Epidermal melanocyte (primary cell): ENCODE data around the gene BEAN1.
"Not testable (repeated sequence)": the region's sequence is repeated elsewhere in the genome, so short reads cannot be mapped to it uniquely, and the experiment has no call there.

ENCODE experiments used
- DNase-seq: peaks from one replicate; pipeline ENCODE4 v3.0.0; 2011; ENCODE audit warnings: low spot score; ENCODE audit not compliant: insufficient read length

The BEAN1 gene

DNA sequence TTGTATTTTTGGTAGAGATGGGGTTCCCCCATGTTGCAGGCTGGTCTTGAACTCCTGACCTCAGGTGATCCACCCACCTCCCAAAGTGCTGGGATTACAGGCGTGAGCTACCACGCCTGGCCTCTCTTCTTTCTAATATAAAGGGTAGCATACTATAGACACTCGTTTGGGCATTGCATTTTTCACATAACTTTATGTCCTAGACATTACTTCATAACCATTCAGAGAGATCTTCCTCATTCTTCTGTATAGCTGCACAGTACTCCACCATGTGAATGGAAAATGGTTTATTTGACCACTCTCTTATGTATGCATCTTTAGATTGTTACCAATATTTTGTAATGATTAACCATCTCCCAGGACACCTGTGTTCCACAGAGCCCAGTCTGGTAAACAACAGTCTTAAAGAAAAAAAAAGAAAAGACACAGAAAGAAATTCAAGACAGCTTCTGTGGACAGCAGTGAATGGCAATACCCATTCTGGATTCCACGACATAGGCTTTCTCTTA is 80.7 kb downstream of the BEAN1 start:
- DNase-seq = no peak

DNA sequence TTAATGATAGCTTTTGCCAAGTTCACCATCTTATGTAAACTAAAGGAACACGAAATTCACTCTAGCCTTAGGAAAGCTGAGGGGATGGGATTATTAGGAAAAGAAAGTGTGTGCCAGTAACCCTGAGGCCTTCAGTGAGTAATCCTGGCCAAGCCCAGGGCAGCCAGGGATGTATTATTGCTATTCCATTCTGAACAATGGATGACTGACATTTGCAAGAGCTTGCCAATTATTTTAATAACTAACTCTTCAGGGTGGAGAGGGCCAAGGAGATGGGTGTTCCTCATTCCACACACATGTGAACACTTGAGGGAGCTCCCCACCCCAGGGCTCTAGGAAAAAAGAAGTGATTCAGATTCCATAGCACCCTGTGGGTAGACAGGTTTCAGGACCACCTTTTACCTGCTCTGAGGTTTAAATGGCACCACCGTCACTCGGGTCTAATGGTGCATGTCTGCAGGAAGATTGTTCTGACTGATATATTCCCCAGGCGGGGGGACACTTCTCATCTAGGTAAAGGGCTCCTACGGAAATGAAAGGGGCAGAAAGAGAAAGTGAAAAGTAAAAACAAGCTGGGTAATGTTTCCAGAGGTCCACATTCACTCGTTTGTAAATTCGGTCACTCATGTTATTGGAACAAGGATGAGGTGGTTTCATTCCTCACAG is 81.3 kb downstream of the BEAN1 start:
- no peak for DNase-seq

DNA sequence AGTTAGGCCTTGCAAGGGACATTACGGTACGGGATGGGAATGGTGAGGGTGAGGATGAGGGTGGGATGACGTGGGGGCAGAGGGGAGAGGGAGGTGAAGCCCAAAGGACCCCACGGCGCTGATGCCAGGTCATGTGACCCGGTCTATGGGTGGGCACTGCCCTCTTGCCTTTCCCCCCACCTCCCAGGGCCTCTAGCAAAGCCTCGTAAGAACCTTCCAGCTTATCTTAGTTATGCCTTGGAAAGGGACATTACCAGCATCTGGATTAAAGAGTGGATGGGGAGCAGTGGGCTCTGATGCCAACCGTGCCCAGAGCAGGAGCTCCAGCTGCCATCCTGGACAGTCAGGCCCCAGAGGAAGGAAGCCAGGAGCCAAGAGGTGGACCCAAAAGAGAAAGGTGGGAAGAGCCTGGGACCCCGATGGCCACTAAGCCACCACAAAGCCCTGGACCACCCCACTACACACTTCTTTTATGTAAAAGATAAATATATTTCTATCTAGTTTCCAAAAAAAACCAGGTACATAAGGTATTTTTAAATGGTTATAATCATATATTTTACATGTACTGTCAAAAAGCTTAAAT is 81.9 kb downstream of the BEAN1 start:
- no peak for DNase-seq

DNA sequence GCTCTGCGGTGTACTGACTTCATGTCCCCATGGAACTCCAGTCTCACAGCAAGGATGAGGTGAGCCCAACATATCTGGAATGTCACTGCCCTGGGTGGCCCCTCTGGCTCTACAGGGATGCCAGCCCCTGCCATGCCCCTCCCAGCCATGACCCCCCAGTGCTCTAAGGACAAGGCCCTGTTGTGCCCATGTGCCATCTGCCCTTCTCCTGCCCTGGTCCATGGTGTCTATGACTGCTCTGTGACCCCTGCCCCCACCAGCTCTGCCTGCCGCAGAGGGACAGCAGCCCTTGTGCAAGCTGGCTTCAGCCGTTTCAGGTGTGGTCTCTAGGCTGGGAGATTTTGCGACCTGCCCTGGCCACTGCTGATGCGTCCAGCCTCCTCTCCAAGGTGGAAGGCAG is 82.5 kb downstream of the BEAN1 start:
- DNase-seq = no peak

DNA sequence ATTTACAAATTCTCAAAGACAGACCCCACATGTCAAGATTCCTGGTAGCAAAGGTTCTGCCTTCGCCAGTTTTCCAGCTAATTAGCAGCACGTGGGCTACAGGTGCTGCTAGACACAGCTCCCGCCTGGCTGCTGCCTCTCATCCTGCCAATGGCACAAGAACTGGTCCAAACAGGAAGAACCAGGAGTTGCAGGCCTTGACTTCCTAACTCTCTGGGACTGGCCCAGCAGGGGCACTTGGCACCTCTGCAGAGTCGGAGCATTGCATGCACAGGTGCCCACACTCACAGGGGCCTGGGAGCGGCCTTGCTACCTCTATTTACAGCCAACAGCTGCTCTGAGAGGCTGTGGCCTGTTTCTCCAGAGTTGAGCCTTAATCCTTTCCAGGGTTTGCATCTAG is 83.2 kb downstream of the BEAN1 start:
- no peak for DNase-seq

DNA sequence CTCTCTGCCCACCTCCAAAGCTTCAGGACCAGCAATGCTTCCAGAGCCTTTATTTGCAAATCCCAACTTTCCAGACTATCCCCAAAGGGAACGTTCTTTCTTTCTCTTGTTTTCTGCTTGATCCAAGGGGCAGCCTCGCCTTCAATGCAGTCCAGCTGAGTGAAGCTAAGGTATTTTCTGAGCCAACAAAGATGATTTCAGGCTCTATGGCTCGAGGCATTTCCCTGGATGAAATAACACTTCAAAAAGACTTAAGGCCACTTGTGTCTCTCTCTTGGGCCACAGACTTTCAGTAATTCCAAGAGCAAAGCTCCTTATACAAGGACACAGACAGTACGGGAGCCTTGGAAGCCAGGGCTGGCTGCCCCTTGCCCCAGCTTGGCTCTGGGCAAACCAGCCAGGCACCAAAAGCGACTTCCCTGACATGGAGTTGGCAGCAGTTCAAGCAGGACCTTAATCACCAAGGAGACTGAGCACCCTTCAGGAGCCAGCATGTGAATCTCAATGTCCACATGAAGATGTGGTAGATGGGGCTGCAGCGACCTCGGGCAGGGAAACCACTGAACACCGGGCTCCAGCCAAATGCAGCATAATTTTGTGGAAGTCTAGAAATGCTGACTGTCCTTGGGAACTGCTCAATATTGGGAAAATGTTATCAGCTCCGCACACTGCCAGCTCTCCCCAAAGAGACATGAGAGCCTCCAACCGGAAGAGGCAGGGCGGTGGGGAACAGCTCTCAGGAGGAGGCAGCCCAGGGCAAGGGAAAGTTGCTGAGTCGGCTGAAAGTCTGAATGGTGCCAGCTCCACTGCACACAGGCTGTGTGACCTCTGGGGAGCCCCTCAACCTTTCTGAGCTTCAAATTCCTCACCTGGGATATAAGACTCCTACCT is 83.9 kb downstream of the BEAN1 start:
- no peak for DNase-seq

DNA sequence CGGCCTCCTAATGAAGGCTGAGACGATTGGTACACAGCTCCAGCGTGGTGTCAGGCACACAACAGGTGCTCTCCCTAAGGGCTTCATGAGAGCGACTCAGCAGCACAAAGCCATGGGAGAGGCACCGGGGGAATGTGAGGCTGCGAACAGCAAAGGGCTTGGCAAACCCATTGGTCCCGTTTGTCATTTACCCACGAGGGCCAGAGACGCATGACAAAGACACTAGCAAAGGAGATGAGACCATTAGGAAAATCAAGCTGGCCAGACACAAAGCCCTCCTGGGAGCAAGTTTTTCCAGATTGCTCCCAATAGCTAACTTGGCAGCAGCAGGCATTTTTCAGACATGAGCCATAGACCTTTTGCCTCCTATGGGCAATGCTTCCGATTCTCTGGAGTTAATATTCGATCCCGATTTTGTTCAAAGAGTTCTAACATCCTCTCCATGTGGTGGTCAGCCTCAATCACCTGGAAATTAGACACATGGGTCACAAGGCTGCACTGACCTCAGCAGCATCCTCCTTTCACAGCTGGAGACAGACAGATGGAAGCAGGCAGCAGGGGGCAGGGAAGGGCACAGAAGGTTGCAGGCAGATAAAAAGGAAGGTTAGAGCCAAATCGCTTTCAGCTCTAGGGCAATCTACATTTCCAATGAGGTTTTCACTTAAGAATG is 84.6 kb downstream of the BEAN1 start:
- peak; percentile 43 for DNase-seq

DNA sequence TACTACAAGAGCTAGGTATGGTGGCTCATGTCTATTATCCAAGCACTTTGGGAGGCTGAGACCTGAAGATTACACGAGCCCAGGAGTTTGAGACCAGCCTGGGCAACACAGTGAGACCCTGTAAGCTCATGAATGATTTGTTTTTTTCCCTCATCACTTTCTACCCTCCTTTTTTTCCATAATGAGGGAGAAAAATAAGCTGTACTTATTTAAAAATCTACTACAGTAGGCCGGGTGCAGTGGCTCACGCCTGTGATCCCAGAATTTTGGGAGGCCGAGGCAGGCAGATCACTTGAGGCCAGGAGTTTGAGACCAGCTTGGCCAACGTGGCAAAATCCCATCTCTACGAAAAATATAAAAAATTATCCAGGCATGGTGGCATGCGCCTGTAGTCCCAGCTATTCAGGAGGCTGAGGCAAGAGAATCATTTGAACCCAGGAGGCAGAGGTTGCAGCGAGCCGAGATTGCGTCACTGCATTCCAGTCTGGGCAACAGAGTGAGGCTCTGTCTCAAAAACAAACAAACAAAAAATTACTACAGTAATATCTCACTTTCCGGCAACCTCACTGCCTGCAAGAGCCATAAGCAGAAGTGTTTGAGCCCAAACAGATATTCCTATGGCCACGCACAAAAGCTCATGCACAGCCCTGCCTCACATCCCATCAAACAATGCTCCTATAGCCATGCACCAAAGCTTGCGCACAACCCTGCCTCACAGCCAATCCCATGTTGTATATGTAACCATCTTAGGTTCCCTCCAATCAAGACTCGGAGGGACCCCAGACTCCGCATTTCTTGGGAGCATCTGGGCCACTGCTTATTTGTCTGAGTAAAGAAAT is 85.4 kb downstream of the BEAN1 start:
- DNase-seq = no peak

DNA sequence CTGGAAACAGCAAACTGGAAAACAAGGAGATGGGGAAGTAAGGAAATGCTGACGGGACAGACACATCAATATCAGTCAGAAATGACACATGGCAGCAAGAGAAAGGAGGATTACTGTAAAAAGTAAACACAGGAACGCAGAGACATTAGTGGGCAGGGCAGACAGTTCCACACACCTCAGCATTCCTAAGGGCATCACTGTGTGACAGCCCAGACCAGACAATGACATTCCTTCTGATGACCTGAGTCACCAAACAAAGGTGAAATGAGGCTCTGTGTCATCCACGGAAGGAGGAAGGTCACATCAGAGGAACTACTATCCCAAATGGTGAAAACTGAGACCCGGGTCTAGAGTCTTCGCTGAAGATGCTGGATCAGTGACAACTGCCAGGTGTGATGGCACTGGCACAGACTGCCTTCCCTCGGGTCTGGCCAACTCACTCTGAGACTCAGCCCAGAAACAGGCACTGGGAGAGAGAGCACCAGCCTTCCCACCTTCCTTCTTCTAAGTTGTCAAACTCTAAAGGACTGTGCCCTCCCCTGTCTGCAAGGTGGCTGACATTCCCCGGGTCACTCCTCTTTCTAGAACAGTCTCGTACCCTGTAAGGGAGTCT is 86.1 kb downstream of the BEAN1 start:
- no peak for DNase-seq

DNA sequence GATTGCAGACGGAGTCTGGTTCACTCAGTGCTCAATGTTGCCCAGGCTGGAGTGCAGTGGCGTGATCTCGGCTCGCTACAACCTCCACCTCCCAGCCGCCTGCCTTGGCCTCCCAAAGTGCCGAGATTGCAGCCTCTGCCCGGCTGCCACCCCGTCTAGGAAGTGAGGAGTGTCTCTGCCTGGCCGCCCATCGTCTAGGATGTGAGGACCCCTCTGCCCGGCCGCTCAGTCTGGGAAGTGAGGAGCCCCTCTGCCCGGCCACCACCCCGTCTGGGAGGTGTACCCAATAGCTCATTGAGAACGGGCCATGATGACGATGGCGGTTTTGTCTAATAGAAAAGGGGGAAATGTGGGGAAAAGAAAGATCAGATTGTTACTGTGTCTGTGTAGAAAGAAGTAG is 87.3 kb downstream of the BEAN1 start:
- not testable (repeated sequence) for DNase-seq

DNA sequence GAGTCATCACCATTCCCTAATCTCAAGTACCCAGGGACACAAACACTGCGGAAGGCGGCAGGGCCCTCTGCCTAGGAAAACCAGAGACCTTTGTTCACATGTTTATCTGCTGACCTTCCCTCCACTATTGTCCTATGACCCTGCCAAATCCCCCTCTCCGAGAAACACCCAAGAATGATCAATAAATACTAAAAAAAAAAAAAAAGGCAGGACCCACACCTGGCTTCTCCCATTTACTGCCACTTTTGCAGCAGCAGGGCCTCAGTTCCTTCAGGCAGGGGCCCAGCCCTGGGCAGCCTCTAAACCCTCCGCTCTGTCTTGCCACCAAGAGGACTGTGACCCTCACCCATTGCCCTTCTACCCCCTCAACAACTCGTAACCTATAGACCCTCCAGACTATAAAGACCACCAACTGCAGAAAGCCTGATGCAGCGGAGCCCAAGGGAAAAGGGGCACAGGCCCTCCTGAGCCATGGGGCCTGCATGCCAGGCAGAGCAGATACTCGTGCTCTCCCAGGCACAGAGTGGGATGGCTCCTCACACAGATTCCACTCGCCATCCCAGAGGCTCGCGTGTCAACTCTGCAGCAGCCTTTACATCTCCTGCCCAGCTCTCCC is 88.0 kb downstream of the BEAN1 start:
- DNase-seq = not testable (repeated sequence)

DNA sequence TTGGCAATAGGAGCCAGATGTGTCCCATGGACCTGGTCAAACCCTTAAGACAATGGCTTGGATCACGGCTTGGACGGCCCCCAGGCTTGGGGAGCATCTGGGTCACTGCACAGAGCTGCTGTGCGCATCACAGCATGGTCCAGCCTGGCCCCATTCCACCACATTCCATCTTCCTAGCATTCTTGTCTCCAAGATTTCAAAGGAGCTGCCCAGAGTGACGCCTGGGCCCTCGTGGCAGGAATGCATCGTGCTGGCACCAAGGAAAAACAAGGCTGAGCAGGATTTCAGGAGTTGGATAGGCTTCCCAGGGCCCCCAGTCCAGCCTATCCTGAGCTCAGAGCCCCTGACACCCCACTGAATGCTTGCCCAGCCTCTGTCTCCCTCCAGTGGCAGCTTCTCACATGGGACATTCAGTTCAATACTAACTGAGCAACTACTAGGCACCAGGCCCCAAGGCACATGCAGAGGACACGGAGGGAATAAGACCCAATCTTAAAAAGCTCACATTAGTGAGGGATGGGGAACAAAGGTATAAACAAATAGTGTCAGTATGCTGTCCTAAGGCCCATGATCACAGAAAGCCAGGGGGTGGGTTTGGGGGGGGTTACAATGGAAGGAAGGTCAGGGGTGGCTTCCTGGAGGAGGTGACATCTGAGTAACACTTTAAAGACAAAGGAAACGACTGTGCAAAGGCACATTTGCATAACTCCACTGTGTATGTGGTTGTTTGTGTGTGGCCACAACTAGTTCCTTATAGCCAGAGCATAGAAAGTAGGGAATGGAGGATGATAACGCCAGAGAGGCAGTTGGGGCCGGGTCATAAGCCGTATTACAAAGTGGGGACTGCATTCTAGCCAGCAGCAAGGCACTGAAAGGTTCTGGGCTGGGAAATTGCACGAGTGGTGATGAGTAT is 88.8 kb downstream of the BEAN1 start:
- no peak for DNase-seq

DNA sequence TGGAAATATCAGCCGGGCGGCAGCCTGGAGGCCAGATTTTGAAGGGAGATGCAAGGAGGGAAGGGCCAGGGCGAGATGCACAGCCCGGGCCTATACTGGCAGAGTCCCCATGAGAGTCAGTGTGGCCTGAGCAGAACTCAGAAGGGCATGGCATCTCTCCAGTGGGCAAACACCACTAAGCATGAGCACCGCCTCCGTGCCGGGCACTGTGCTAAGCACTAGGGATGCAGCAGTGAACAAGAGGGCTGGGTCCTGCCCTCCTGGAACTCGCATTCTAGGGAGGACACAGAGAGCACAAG is 89.4 kb downstream of the BEAN1 start:
- DNase-seq = no peak

DNA sequence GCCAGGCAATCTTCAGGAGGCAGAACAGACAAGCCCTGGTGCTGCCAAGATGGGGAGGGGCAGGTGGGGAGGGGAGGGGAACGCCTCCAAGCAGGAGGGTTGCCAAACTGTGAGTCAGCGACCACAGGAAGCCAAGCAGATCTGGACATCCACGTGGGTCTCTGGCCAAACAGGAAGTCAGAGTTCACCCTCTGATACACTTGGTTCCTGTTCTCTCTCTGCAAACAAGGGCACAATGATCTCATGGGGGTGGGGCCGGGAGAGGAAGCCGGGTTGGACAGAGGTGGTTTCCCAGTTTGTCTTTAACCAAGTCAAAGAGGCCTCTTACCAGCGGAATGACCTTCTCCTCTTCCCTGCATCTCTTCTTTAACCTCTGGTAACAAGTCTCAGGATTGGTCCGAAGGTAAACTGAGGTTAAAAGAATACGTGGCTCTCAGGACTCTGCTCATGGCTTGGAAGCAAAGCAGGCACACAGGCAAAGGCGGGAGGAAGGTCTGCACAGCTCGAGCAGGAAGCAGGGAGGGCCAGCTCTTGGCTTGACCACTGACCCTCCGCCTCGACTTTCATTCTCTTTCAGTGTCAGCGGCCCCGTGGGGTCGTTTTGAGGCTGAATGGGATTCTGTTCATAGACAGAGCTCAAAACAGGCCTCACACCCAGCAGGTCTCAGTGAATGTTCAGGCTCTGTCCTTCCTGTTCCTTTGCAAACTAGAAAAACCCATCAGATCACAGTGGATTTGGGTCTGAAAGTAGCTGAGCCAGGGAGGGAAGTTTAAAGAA is 89.9 kb downstream of the BEAN1 start:
- peak; percentile 95 for DNase-seq

DNA sequence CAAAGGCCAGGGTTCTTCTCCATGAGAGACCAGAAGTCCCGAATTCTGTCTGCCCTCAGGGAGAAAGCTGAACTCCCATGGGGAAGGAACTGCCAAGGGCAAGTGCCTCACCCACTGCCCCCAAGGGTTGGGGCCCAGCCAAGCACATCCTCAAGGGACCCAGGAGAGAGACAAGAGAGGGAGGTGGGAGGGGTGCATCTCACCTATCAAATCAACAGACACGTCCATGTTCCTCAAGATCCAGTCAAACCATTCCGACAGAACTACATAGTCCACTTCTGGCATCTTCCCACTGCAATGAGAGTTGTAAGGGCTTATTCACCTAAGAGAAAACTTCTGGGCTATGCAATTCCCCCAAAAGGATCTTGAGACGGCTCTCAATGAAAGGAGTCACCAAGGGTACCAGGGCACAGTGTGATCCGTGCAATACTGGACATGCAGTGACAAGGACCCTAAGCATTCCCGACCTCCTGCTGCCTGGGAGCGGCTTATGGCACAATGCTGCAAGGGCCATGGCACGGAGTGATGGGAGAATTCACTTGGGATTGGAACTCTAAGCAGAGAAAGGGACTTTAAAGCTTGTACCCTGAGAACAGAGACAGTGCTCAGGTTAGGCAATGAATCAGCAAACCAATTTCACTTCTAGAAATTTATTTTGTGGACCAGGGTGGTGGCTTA is 90.6 kb downstream of the BEAN1 start:
- DNase-seq = no peak

DNA sequence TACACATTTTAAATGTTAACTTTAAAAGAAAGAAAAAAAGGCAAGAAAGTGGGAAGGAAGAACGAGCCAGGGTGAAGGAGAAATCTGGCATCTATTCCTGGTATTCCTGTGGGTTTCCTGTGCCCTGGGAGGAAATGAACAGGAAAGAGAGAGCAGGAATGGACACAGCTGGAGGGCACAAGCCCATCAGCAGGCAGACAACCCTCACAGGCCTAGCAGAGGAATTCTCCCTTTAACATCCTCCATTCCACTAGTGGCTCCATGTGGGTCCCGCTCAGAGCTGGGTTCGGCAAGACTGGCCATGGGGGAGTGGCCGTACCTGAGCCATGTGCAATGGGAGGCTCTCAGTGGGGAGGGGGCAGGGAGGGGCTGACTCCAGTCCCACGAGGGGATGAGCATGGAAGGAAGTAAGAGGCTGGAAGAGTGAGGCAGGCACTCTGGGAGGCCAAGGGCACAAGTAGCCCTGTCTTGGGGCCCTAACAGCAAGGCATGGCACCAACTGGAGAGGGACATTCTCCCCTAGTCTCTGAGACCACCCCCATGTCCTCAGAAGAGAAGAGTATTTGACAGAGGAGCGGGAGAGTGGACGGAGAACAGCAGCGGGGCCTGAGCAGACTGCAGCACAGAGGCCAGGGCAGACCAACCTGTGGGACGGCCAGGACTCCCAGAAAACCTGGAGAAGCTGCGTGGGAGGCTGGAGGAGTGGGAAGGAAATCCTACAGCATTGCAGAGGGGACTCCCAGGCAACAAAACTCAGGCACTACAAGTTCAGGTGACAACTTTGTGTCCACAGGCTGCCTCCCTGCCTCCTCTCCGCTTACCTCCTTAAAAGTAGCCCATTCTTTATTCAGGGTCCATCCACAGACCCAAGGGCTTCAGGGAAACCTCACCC is 92.6 kb downstream of the BEAN1 start:
- no peak for DNase-seq
